ENCODE results near the gene TEX11. TPM values are rescaled to one million over a fixed set of nuclear protein-coding genes. Genes with fewer than 3 reads are reported as not detected.
A peak's percentile ranks its signal among the peaks of the same experiment; 100 is the strongest.
"Not testable (repeated sequence)": the region's sequence is repeated elsewhere in the genome, so short reads cannot be mapped to it uniquely, and the experiment has no call there.

Gene TEX11
- total RNA-seq, 2 donors from 2014 or later: 0.75 TPM; not detected in 1

DNA sequence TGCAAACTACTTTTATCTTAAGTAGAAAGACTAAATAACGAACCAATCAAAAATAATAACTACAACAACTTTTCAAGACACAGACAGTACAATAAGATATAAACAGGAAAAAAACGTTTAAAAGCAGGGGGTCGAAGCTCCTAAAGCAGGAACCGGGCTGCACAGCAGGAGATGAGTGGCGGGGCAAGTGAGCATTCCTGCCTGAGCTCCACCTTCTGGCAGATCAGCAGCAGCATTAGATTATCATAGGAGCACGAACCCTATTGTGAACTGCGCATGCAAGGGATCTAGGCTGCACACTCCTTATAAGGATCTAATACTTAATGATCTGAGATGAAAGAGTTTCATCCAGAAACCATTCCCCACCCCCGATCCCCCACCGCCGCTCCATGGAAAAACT, 146.2 kb downstream of the TEX11 start:
- Mint-ChIP-seq H3K4me1 (peaks cover 3% of the 10 kb centered on the region), H3K36me3 (ENCODE audit: low read depth) (no peaks in the 10 kb centered on the region), H3K9me3 (peaks cover 78% of the 10 kb centered on the region), H3K27ac (no peak overlapping the region), H3K4me3 (no peak overlapping the region), H3K27me3 (ENCODE audit: insufficient read depth) (no peaks in the 10 kb centered on the region)
- Histone ChIP-seq H3K27ac (ENCODE audit: low read depth, low read length) (no peak overlapping the region), H3K4me1 (ENCODE audit: control insufficient read depth, insufficient read depth, low read length) (no peaks in the 10 kb centered on the region), H3K9me3 (ENCODE audit: control insufficient read depth, low read length) (no peaks in the 10 kb centered on the region), H3K4me3 (ENCODE audit: low read length) (no peak overlapping the region), H3K27me3 (ENCODE audit: control insufficient read depth, insufficient read depth, low read length, poor library complexity, severe bottlenecking) (no peaks in the 10 kb centered on the region), H3K9ac (ENCODE audit: extremely low read depth, low read length, poor library complexity, severe bottlenecking) (no peak overlapping the region), H3K36me3 (ENCODE audit: control insufficient read depth, insufficient read depth, low read length) (no peaks in the 10 kb centered on the region)
- WGBS, 2 experiments (ENCODE audit: insufficient coverage in 1 of 2, insufficient read length in 1 of 2): 68% methylated on average over 8 of the region's 10 CpGs; no CpG with 5 or more reads in 1 of the 2 experiments
- DNase-seq: peak; percentile 52
- TF ChIP-seq, protein P1, sequence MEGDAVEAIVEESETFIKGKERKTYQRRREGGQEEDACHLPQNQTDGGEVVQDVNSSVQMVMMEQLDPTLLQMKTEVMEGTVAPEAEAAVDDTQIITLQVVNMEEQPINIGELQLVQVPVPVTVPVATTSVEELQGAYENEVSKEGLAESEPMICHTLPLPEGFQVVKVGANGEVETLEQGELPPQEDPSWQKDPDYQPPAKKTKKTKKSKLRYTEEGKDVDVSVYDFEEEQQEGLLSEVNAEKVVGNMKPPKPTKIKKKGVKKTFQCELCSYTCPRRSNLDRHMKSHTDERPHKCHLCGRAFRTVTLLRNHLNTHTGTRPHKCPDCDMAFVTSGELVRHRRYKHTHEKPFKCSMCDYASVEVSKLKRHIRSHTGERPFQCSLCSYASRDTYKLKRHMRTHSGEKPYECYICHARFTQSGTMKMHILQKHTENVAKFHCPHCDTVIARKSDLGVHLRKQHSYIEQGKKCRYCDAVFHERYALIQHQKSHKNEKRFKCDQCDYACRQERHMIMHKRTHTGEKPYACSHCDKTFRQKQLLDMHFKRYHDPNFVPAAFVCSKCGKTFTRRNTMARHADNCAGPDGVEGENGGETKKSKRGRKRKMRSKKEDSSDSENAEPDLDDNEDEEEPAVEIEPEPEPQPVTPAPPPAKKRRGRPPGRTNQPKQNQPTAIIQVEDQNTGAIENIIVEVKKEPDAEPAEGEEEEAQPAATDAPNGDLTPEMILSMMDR (conservative IDR thresholded peaks at IDR 0.05): peak; percentile 47

DNA sequence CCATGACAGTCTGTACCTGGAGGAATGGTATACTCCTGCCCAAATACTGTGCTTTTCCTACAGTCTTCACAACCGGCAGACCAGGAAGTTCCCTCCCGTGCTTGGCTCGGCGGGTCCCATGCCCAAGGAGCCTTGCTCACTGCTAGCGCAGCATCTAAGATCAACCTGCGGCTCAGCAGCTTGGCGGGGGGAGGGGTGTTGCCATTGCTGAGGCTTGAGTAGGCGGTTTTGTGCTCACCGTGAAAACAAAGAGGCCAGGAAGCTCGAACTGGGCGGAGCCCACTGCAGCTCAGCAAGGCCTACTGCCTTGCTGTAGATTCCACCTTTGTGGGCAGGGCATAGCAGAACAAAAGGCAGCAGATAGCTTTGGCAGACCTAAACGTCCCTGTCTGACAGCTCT, 152.7 kb downstream of the TEX11 start:
- DNase-seq: peak; percentile 85
- Mint-ChIP-seq H3K9me3 (peaks cover 74% of the 10 kb centered on the region), H3K4me1 (no peaks in the 10 kb centered on the region), H3K27me3 (ENCODE audit: insufficient read depth) (no peaks in the 10 kb centered on the region), H3K4me3 (no peak overlapping the region), H3K27ac (no peak overlapping the region), H3K36me3 (ENCODE audit: low read depth) (peaks cover 3% of the 10 kb centered on the region)
- Histone ChIP-seq H3K9me3 (ENCODE audit: control insufficient read depth, low read length) (peaks cover 7% of the 10 kb centered on the region), H3K36me3 (ENCODE audit: control insufficient read depth, insufficient read depth, low read length) (no peaks in the 10 kb centered on the region), H3K27ac (ENCODE audit: low read depth, low read length) (no peak overlapping the region), H3K9ac (ENCODE audit: extremely low read depth, low read length, poor library complexity, severe bottlenecking) (no peak overlapping the region), H3K27me3 (ENCODE audit: control insufficient read depth, insufficient read depth, low read length, poor library complexity, severe bottlenecking) (no peaks in the 10 kb centered on the region), H3K4me3 (ENCODE audit: low read length) (no peak overlapping the region), H3K4me1 (ENCODE audit: control insufficient read depth, insufficient read depth, low read length) (no peaks in the 10 kb centered on the region)
- TF ChIP-seq, protein P1 (conservative IDR thresholded peaks at IDR 0.05): no peak
- WGBS, 2 experiments (ENCODE audit: insufficient coverage in 1 of 2, insufficient read length in 1 of 2): 66 to 72% methylated on average over 4 to 12 of the region's 12 CpGs

DNA sequence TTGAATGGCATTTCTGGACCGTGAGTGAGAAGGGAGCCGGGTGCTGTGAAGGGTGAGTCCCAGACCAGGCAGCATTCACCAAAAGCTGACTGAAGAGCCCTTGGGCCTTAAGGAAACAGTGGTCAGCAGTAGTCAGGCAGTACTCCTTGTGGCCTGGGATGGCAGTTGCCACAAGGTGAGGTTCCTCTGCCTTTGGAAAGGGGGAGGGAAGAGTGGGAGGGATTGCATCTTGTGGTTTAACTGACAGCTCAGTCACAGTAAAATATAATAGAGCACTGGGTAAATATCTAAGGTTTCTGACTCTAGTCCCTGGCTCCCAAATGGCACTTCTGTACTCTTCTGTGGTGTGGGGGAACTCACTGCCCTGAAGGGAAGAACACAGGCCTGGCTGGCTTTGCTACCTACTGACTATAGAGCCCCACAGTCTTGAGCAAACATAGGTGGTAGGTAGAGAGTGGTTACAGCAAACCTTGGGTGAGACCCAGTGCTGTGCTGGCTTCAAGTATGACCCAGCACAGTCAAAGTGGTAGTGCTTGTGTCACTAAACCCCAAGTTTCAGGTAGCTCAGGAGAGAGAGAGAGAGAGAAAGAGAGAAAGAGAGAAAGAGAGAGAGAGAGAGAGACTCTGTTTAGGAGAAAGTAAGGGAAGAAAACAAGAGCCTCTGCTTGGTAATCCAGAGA, 154.2 kb downstream of the TEX11 start:
- no peak for DNase-seq
- Histone ChIP-seq H3K27ac (ENCODE audit: low read depth, low read length) (no peak overlapping the region), H3K9me3 (ENCODE audit: control insufficient read depth, low read length) (peaks cover 7% of the 10 kb centered on the region), H3K4me1 (ENCODE audit: control insufficient read depth, insufficient read depth, low read length) (no peaks in the 10 kb centered on the region), H3K4me3 (ENCODE audit: low read length) (no peak overlapping the region), H3K27me3 (ENCODE audit: control insufficient read depth, insufficient read depth, low read length, poor library complexity, severe bottlenecking) (no peaks in the 10 kb centered on the region), H3K9ac (ENCODE audit: extremely low read depth, low read length, poor library complexity, severe bottlenecking) (no peak overlapping the region), H3K36me3 (ENCODE audit: control insufficient read depth, insufficient read depth, low read length) (no peaks in the 10 kb centered on the region)
- Mint-ChIP-seq H3K4me1 (no peaks in the 10 kb centered on the region), H3K27ac (no peak overlapping the region), H3K27me3 (ENCODE audit: insufficient read depth) (no peaks in the 10 kb centered on the region), H3K4me3 (no peak overlapping the region), H3K9me3 (peaks cover 62% of the 10 kb centered on the region), H3K36me3 (ENCODE audit: low read depth) (peaks cover 3% of the 10 kb centered on the region)
- TF ChIP-seq, protein P1 (conservative IDR thresholded peaks at IDR 0.05): peak; percentile 14
- 87% methylated on average over 2 of the region's 2 CpGs; no CpG with 5 or more reads in 1 of the 2 experiments for WGBS, 2 experiments (ENCODE audit: insufficient coverage in 1 of 2, insufficient read length in 1 of 2)

DNA sequence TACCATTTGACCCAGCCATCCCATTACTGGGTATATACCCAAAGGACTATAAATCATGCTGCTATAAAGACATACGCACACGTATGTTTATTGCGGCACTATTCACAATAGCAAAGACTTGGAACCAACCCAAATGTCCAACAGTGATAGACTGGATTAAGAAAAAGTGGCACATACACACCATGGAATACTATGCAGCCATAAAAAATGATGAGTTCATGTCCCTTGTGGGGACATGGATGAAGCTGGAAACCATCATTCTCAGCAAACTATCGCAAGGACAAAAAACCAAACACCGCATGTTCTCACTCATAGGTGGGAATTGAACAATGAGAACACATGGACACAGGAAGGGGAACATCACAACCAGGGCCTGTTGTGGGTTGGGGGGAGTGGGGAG, 174.7 kb downstream of the TEX11 start:
- not testable (repeated sequence) for H3K27ac ChIP-seq (ENCODE audit: low read depth, low read length); H3K4me3 ChIP-seq (ENCODE audit: low read length); H3K27me3 Mint-ChIP-seq (ENCODE audit: insufficient read depth); H3K4me3 Mint-ChIP-seq; H3K27me3 ChIP-seq (ENCODE audit: control insufficient read depth, insufficient read depth, low read length, poor library complexity, severe bottlenecking); DNase-seq; H3K9ac ChIP-seq (ENCODE audit: extremely low read depth, low read length, poor library complexity, severe bottlenecking); H3K36me3 ChIP-seq (ENCODE audit: control insufficient read depth, insufficient read depth, low read length); H3K27ac Mint-ChIP-seq; H3K9me3 ChIP-seq (ENCODE audit: control insufficient read depth, low read length); H3K4me1 ChIP-seq (ENCODE audit: control insufficient read depth, insufficient read depth, low read length); H3K36me3 Mint-ChIP-seq (ENCODE audit: low read depth); H3K4me1 Mint-ChIP-seq
- peaks cover 50% of the 10 kb centered on the region for H3K9me3 Mint-ChIP-seq
- WGBS, 2 experiments (ENCODE audit: insufficient coverage in 1 of 2, insufficient read length in 1 of 2): no CpG with 5 or more reads among the region's 5 CpGs

DNA sequence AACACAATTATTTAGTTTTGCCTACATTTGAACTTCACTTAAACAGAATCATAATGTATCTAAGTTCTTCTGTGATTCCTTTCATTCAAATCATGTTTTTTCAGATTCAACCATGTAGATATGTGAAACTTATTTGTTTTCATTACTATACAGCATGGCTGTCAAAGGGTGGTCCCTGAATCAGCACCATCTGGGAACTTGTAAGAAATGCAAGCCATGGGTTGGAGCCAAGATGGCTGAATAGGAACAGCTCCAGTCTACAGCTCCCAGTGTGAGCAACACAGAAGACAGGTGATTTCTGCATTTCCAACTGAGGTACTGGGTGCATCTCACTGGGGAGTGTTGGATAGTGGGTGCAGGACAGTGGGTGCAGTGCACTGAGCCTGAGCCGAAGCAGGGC, 180.6 kb downstream of the TEX11 start:
- 71% methylated on average over 1 of the region's 1 CpG; no CpG with 5 or more reads in 1 of the 2 experiments for WGBS, 2 experiments (ENCODE audit: insufficient coverage in 1 of 2, insufficient read length in 1 of 2)
- not testable (repeated sequence) for H3K36me3 Mint-ChIP-seq (ENCODE audit: low read depth); H3K27me3 Mint-ChIP-seq (ENCODE audit: insufficient read depth); H3K4me1 ChIP-seq (ENCODE audit: control insufficient read depth, insufficient read depth, low read length); H3K36me3 ChIP-seq (ENCODE audit: control insufficient read depth, insufficient read depth, low read length); DNase-seq; H3K27ac Mint-ChIP-seq; H3K27ac ChIP-seq (ENCODE audit: low read depth, low read length); H3K4me3 ChIP-seq (ENCODE audit: low read length); H3K4me1 Mint-ChIP-seq; H3K27me3 ChIP-seq (ENCODE audit: control insufficient read depth, insufficient read depth, low read length, poor library complexity, severe bottlenecking); H3K9me3 ChIP-seq (ENCODE audit: control insufficient read depth, low read length); H3K9ac ChIP-seq (ENCODE audit: extremely low read depth, low read length, poor library complexity, severe bottlenecking); H3K4me3 Mint-ChIP-seq
- H3K9me3 Mint-ChIP-seq: peaks cover 40% of the 10 kb centered on the region

Measured in endodermal cell (in vitro differentiated cells).